Bone marrow (tissue), 2 donors: ENCODE measurements around the gene AGAP3.
A peak's percentile ranks its signal among the peaks of the same experiment; 100 is the strongest.

Source experiments
- DNase-seq, 2 donors: peaks; one replicate each; lab custom pipeline; 2025; lab: John Stamatoyannopoulos, UW

AGAP3 gene

DNA sequence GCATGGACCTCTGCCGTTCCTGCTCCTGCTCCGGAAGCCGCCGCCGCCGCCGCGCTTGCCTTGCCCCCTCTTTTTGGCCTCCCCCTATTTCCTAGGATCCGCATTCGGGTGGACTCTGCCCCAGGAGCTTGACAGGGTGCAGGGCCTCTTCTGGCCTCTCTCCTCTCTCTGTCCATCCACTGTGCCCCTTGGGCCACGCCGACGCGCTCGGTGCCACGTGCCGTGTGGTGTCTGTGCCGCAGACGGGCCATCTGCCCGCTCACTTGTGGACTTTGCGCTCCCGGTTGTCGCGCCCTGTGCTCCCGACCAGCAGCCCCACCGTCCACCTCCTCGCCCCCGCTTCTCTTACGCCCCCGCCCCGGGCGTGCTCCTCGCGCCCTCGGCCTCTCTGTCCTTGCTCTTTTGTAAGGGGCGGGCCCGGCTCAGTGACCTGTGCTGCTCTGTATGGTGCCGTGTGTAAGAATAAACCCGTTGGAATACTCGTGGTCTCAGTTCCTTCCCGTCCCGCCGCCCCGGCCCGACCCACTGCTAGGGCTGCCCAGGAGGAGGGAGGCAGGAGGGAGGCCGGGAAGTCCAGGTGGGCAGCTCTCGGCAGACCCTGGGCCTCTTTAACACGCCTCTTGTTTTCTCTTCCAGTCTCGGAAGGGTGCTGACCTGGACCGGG lies 37.0 kb downstream of the AGAP3 start:
- no peak for DNase-seq

DNA sequence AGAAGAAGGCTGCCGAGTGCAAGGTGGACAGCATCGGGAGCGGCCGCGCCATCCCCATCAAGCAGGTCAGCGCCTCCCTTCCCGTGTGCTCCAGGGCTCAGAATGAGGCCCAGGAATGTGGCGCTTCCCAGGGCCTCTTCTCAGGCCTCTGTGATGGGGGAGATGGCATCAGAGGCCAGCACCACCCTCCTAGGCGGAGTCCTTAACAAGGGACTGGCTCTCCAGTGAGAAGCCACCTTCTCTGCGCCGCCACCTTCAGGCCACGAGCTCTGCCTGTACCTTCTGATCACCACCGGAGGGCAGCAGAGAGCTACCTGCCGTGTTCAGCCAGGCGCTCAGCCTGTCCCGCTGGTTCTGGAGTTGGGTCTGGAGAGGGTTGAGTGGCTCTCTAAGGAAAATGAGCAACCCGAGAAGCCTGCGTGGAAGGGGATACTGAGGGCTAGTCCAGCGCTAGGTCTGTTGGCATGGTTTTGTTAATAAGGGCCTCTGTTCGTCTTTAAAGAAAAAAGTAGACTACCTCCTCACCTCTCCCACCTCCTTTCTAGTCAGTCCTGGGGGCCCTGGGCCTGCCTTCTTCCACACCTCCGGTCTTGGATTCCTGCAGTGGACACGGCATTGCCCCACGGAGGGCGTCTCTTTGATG lies 37.7 kb downstream of the AGAP3 start:
- DNase-seq, result peak; percentile 40 to 63

DNA sequence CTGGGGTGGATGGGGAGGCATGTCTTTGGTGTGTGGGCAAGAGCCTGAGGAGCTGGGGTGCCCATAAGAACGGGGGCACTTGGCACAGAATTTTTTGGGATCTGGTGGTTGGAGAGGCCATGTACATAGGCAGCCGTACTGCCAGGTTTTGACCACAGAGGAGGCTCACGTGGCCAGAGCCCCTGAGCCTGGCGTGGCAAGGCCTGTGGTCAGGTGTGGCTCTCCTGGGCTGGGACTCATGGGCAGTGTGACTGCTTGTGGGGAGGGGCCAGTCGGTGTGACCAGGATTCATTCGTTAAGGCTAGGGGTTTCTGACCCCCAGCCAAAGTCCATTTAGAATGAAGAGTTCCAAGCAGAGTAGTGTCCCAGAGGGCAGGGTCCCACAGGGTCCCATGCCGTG lies 38.2 kb downstream of the AGAP3 start:
- DNase-seq, result no peak

DNA sequence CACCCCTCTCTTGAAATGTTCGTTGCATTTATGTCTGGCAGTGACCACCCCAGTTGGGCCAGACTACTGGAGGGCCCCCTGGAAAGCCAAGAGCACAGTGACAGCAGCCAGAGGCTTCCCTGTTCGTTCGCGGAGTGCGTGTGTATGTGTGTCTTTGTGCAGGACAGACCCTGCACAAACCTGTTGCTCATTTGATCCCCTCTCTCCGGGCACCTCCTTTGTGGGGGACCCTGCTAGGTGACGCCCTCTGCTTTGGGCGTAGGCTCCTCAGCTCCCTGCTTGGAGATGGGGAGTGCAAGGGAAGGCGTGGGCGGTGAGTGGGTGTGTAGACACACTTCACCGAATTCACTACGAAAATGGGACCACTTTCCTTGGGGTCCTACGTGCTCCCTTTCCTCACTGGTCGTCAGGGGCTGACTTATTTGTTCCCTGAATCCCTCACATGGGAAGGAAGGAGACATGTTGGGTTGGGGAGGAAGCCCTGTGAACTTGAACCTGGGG lies 38.7 kb downstream of the AGAP3 start:
- DNase-seq, result no peak

DNA sequence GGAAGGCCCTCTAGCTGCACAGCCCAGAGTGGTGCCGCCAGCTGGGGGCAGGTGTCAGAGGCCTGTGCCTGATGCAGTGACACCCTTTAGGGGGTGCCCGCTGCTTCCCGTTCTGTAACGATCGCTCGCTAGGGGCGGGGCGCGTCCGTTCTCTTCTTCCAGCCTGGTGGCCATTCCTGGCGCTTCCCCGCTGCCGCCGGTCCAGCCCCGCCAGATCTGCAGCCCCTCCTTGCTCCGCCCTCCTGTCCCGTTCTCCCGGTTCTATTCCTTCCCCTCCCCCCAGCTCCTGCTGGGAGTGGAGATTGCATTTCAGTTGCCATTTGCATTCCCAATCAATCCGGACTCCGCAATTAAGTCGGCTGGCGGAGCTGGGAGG lies 39.2 kb downstream of the AGAP3 start:
- no peak for DNase-seq

DNA sequence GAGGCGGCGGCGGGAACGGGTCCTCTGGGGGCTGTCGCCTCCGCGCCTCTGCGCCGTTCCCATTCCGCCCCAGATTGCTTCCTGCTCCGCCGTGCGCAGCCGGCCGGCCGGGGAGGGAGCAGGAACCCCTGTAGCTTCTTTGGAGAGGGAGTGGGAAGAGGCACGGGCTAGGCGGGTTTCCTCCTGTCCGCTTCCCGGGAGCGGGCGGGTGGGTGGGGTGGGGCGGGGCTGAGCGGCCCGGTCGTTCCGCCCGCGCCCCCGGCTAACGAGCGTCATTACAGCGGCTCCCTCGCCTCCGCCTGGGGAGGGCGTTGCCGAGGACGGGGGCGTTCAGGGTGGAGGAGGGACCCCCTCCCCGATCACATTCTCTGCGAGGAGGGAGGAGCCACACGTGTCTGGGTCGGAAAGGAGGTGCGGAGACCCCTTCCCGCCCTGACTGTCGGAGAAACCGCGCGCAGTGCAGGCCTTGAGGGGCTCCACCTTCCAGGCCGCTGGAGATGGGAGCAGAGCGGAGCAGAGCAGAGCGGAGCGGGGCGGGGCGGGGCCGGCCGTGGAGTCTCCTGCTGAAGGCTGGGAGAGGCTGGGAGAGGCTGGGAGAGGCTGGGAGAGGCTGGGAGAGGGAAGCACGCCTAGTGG lies 39.7 kb downstream of the AGAP3 start:
- no peak for DNase-seq

DNA sequence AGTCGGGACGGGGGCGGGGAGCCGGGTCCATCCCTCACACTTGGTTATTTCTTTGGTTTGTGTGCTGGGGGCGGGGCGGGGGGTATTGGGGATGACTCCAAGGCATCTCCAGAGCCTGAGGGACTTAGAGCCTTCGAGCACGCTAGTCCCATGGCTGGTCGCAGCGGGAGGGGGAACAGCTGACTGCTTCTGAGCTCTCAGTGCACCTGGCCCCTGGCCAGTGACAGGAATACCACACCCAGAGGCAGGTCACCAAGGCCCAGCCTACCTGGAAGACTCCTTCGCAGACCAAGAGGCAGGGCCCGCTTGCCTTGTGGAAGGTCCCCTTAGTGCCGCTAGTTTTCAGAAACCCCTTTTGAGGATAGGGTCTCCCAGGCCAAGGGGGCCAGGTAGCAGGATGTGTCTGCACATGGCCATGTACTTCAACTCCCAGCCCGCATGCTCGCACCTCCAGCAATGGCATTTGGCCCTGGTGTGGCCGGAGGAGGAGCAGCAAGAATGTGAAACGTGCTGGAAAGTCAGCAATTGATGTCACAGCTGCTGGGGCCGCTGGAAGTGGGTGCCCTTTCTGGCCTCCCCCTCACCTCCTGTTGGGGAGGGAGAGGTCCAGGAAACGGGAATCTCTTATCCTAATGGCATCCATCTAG lies 40.3 kb downstream of the AGAP3 start:
- no peak for DNase-seq

DNA sequence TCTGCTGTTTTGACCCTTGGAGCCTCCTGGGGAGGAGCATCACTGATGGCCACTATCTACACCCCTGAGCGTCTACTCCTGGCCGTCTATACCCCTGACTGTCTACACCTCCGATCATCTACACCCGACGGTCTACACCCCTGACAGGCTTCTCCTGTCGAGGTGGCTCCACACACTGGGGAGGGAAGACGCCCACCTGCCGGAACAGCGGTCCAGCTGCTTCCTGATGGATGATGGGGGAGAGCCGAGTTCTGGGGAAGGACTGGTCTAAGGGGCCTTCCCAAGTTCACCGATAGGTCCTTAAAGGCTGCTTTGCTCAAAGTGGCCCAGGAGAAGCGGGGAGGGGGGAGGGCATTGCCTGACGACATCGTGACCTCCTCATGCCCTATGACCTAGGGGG lies 41.9 kb downstream of the AGAP3 start:
- no peak for DNase-seq

DNA sequence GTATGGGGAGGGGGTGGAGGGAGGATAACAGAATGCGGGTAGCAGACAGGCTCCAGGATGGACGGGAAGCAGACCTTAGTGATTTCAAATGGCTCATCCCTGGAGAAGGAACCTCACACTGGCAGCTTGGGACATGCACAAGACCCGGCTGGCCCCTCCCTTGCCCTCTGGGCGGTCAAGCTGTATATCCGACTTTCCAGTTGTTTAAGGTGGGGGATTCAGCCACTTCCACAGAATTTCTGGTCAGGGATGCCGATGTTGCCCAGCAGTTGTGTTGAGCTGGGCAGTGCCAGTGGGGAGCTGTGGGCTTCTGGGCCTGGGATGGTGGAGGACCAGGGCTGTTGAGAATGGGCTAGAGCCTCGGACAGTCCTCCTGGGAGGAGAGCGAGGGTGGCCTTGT lies 42.4 kb downstream of the AGAP3 start:
- DNase-seq, result no peak

DNA sequence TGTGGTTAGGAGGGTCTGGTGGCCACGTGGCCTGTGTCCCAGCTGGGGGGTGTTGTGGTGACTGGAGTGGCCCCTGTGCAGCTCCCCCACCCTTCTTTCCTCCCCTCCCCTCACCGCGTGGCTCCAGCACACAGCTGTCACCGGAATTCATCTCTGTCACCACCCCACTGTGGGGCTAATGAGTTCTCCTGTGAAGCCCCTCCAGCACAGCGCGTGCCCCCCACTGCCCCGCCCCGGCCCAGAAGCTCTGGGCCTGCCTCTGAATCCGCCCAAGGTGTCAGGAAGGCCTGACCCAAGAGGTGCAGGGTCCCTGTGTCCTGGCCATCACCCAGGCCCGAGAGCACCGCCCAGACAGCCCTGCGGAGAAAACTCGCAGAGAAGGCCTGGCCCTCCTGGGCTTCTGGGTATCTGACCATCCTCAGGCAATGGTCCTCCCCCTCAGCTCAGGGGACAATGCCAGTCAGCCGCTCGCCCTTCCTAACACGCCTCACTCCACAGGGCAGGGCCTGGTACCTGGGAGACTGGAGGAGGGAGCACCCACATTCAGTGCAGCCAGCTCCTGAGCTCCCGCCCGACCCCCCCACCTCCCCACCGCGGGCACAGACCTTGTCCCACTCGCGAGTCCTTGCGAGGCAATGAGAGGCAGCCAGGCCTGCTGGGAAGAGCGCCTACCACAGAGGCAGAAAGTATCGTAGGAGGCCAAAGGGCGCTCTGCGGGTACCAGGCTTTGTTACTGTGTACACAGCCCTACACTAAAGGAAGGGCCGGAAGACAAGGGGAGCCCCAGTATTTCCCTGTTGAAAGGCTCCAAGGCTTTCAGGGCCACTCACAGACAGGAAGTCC lies 43.1 kb downstream of the AGAP3 start:
- DNase-seq, result no peak

DNA sequence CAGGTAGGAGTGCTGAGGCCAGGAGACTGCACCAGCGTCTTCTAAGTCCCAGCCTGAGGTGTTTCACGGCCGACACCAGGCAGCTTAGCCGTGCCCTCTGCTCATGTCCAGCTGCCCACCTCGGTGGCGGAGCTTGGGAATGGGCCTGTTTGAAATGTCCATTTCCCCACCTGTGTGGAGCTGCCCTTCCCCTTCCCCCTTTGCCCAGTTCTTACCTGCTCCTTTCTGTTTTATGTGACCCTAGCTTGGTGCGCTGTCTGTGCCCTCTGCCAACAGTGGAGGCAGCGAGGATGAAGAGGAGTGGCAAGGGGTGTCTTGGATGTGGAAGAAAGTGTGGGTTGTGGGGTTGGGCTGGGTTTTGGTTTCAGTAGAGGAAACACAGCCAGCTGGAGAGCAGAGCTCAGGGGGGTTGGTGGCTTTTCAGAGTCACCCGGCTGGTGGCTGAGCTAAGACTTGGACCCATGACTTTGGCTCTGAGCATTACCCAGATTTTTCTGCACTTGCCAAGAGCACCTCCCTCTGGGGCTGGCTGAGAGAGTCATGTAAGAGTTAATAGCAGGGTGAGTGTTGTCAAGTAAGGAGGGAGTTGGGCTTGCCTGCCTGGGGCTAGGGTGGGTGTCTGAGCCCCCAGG lies 43.8 kb downstream of the AGAP3 start:
- no peak for DNase-seq

DNA sequence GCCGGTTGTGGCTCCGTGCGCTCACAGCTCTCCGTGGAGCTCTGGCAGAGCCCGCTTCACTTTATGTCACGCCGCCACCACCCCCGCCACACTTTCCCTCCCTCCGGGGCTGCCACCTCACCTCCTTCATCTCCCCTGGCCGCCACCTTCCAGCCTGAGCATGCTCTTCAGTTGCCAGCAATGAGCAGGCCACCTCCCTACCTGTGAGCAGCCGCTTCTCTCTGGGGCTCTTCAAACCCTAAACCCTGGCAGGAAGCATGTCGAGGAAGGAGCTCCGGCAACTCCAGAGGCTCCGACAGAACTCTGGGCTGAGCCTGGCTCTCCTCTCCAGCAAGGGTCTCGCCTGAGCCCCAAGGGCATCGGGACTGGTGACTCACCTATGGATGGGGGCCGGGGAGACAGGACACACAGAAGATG lies 44.5 kb downstream of the AGAP3 start:
- DNase-seq, result no peak

DNA sequence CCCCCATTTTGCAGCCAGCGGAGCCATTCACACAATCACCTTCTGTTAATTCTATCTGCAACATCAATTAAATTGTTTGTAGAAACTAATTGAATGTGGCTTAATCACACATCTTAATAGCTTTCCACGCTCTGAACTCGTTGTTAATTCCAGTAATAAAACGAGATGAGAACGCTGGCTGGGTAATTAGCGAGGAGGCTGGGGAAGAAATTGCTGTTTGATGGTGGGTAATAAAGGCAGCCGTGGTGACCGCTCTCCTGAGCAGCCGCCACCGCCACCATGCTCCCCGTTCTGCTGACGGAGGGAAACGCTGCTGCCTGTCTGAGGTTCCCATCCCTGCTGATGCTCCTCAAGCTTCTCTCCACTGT lies 44.9 kb downstream of the AGAP3 start:
- no peak for DNase-seq

DNA sequence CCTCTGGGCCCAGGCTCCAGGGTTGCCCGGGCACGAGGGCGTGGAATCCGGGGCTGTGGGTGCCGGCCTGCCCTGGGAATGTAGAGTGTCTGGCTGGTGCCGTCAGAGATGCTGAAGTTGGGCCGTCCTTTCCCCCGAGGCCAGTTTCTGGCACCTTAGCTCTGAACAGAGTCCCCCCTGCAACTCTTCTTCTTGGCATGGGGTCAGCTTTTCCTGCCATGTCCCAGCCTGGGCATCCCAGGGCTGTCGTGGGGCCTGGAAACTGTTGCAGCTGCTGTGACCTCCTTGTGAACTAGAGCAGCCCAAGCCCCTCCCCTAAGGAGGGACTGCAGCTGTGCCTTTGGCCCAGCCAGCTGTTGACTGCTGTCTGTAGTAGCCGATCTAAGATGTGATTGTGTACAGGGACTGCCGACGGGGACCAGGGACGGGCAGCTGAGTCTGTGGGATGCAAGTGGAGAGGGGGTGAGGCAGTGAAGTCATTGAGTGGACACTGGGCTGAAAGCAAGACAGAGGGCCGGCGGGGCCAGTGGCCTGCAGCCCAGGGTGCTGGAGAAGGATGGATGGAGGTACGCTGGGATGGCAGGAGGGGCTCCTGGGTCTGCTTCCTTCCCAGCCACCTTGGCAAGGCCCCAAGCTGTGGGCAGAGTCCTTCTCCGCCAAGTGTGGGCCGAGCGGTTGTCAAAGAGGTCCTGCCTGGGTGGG lies 45.5 kb downstream of the AGAP3 start:
- DNase-seq, result no peak

DNA sequence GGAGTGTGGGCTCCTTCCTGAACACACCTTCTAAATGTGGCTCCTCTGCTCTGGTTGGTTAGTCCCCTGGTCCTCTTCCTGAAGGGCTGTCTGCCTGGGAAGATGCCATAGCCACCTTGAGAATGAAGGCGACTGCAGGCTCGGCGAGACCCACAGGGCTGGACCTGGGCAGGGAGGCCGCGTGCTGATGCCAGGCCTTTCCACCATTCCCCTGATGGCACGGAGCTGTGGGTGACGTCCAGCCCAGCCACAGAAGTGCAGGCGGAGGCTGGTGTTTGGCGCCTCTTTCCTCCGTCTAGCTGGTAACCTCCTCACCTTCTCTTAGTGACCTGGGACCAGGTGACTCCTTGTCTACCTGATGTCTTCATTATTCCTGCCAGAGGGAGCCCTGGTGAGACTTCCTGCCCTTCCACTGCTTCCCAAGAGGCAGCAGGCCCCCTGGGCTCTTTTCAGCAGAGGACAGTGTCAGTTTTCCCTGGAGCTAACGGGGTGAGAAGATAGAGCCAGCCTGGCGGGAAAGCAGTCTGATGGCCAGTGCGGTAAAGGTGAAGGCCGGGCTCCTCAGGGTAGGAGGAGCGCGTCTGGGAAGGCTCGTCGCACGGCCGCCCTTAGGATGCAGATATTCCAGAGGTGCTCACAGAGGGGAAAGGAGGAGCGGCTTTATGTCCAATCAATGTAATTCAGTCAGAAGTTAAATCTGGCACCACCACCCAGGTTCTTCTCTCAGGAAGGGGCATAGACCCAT lies 46.4 kb downstream of the AGAP3 start:
- no peak for DNase-seq

DNA sequence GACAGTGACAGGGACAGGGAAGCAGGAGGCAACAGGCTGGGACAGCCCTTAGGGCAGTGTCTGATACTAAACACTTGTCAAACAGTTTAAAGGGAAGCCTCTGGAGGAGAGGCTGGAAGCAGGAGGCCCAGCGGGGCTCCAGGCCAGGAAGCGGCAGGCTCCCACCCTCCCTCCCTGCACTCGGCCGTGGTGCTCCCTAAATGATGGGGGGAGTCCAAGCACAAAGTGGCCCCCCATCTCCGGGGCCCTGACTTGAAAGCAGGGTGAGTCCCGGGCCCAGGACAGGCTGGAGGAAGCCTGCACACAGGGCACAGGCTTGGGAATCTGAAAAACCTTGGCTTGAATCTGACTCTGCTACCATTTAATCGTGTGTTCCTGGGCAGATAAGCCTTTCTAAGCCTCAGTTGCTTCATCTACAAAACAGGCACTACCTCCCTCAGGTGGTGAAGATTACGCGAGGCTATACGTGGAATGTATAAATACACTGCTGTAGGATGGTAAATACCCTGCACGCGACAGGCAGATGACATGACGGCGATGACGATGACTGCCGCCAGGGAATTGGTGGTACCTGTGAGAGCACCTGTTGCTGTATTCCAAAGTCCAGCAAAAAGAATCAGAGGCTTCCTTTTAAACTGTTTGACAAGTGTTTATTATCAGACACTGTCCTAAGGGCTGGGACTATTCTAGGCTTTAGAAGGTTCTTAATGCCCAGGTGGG lies 47.2 kb downstream of the AGAP3 start:
- no peak for DNase-seq

DNA sequence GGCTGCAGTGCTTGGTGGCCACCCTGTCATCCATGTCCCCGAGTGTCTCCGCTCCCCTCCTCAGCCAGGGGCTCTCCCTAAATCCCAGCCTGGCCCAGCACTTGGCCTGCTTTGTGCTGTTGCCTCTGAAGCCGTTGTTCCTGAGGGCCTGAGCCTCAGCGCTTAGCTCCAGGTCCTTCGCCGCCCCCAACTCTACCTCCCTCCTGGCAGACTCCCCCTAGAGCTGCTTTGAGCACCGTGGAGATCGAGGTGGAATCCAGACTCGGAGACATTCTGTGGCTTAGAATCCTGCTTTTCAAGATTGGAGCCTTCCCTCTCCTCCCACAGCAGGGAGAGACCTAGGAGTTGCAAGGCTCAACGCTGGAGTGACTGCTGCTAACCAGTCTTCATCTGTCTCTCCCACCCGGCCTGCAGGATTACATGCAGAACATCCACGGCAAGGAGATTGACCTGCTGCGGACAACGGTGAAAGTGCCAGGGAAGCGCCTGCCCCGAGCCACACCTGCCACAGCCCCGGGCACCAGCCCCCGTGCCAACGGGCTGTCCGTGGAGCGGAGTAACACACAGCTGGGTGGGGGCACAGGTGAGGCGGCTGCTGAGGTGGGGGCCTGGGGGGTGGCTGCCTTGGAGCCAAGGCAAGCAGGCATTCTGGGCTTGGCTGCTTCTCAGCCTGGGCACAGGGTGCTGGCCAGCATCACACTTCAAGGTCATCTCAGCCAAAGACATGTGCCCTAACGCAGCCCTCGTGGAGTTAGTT lies 47.9 kb downstream of the AGAP3 start:
- no peak for DNase-seq

DNA sequence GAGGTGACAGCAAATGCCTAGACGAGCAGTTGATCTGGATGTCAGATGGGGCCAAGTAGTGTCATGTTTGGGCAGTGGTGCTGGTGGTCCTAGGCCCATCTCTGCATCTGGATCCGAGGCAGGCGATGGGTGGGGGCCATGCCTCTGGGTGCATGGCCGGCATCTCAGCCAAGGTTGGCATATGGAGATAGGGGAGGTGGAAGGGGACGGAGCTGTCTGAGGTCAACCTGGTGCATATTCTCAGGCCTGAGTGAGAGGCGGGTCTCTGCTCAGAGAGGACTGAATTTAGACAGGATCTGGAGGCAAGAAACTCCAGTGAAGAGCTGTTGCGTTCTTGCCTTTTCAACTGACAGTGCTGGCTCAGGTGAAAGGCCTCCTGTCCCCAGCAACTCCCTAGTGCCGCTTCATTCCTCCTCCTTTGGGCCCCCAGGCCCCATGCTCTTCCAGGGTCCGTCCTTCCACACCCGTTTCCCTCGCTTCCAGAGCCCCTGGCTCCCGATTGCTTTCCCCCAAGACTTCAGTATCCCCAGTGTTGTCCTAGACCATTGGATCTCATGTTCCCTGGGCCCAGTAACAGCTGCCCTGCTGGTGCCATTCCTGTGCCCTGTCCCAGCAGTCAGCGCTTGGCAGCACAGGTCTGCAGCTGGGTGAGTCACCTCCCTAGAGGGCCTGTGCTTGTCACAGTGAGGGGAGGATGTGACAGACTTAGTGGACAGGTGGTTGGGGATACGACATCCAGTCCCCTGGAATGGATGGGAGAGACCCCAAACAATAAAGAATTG lies 48.7 kb downstream of the AGAP3 start:
- DNase-seq, result no peak
